H9 (cell line): ENCODE data around the gene SCFD2. TPM values are rescaled to one million over a fixed set of nuclear protein-coding genes. Genes with fewer than 3 reads are reported as not detected.

ENCODE experiments used
- DNase-seq: peaks from one replicate; pipeline ENCODE4 v3.0.0-alpha.2; 2017
- H2AFZ ChIP-seq: one replicate; pipeline ENCODE4 v1.6.1; 2013; ENCODE audit warnings: mild to moderate bottlenecking, low read length, control low read depth, moderate library complexity
- H2AK5ac ChIP-seq: 2 replicates; pipeline ENCODE4 v1.6.1; 2013; ENCODE audit warnings: low read length, control low read depth, mixed read lengths; ENCODE audit not compliant: insufficient read length
- H2BK120ac ChIP-seq: one replicate; pipeline ENCODE4 v1.6.1; 2013; ENCODE audit warnings: low read depth, mild to moderate bottlenecking, low read length, control low read depth, inconsistent platforms; ENCODE audit not compliant: poor library complexity, severe bottlenecking
- H2BK12ac ChIP-seq: 2 replicates; pipeline ENCODE4 v1.6.1; 2013; ENCODE audit warnings: low read length, control low read depth, mixed read lengths, low read depth; ENCODE audit not compliant: insufficient read length
- H2BK15ac ChIP-seq: 2 replicates; pipeline ENCODE4 v1.6.1; 2013; ENCODE audit warnings: low read depth, low read length, control low read depth
- H2BK20ac ChIP-seq: one replicate; pipeline ENCODE4 v1.6.1; 2013; ENCODE audit warnings: low read depth, mild to moderate bottlenecking, low read length, control low read depth, inconsistent platforms; ENCODE audit not compliant: poor library complexity, severe bottlenecking
- H2BK5ac ChIP-seq: 2 replicates; pipeline ENCODE4 v1.6.1; 2013; ENCODE audit warnings: low read length, control low read depth, mixed read lengths; ENCODE audit not compliant: insufficient read length
- H3K14ac ChIP-seq: 2 replicates; pipeline ENCODE4 v1.6.1; 2013; ENCODE audit warnings: low read length, control low read depth; ENCODE audit not compliant: insufficient read depth
- H3K18ac ChIP-seq: 2 replicates; pipeline ENCODE4 v1.6.1; 2013; ENCODE audit warnings: low read depth, mild to moderate bottlenecking, mixed read lengths, low read length, control low read depth; ENCODE audit not compliant: insufficient read length
- H3K23ac ChIP-seq: 2 replicates; pipeline ENCODE4 v1.6.1; 2013; ENCODE audit warnings: low read length, control low read depth, mixed read lengths, low read depth; ENCODE audit not compliant: insufficient read length
- H3K23me2 ChIP-seq: 2 replicates; pipeline ENCODE4 v1.6.1; 2013; ENCODE audit warnings: low read depth, mild to moderate bottlenecking, mixed read lengths, low read length, control low read depth; ENCODE audit not compliant: insufficient read length, poor library complexity, severe bottlenecking
- H3K27ac ChIP-seq: 2 replicates; pipeline ENCODE4 v1.5.1; 2013; ENCODE audit warnings: low read length, control low read depth, mixed read lengths, low read depth; ENCODE audit not compliant: insufficient read length
- H3K27me3 ChIP-seq: 2 replicates; pipeline ENCODE4 v1.6.1; 2013; ENCODE audit warnings: low read length, control low read depth, inconsistent platforms; ENCODE audit not compliant: insufficient read depth
- H3K4ac ChIP-seq: 2 replicates; pipeline ENCODE4 v1.6.1; 2013; ENCODE audit warnings: low read depth, mild to moderate bottlenecking, control low read depth, inconsistent platforms, low read length, moderate library complexity
- H3K4me1 ChIP-seq: 2 replicates; pipeline ENCODE4 v1.6.1; 2013; ENCODE audit warnings: low read length, control low read depth, inconsistent platforms; ENCODE audit not compliant: insufficient read depth
- H3K4me2 ChIP-seq: 2 replicates; pipeline ENCODE4 v1.6.1; 2013; ENCODE audit warnings: low read length, control low read depth, mixed read lengths; ENCODE audit not compliant: insufficient read length, insufficient read depth
- H3K56ac ChIP-seq: 2 replicates; pipeline ENCODE4 v1.6.1; 2013; ENCODE audit warnings: low read depth, mild to moderate bottlenecking, mixed read lengths, low read length, control low read depth; ENCODE audit not compliant: insufficient read length
- H3K79me1 ChIP-seq: 2 replicates; pipeline ENCODE4 v1.6.1; 2013; ENCODE audit warnings: low read depth, mild to moderate bottlenecking, moderate library complexity, low read length, control low read depth, inconsistent platforms; ENCODE audit not compliant: insufficient read depth, poor library complexity, severe bottlenecking
- H3K79me2 ChIP-seq: 2 replicates; pipeline ENCODE4 v1.6.1; 2013; ENCODE audit warnings: low read length, control low read depth, inconsistent platforms; ENCODE audit not compliant: insufficient read depth
- H3K9ac ChIP-seq: 2 replicates; pipeline ENCODE4 v1.6.1; 2013; ENCODE audit warnings: low read length, control low read depth, mixed read lengths; ENCODE audit not compliant: insufficient read length; ENCODE audit errors: extremely low read depth
- H3K9me3 ChIP-seq: one replicate; pipeline ENCODE4 v1.6.1; 2013; ENCODE audit warnings: low read depth, low read length, inconsistent platforms; ENCODE audit not compliant: control insufficient read depth
- H3T11ph ChIP-seq: one replicate; pipeline ENCODE4 v1.6.1; 2013; ENCODE audit warnings: mild to moderate bottlenecking, low read length, control low read depth, inconsistent platforms
- H4K20me1 ChIP-seq: one replicate; pipeline ENCODE4 v1.6.1; 2013; ENCODE audit not compliant: control insufficient read depth, insufficient read length, insufficient read depth
- H4K5ac ChIP-seq: 2 replicates; pipeline ENCODE4 v1.6.1; 2013; ENCODE audit warnings: low read depth, mild to moderate bottlenecking, mixed read lengths, low read length, control low read depth; ENCODE audit not compliant: insufficient read length
- H4K8ac ChIP-seq: replicated peaks from 2 replicates; pipeline ENCODE4 v1.6.1; 2013; ENCODE audit warnings: low read length, control low read depth, mixed read lengths, low read depth; ENCODE audit not compliant: insufficient read length
- H4K91ac ChIP-seq: 2 replicates; pipeline ENCODE4 v1.6.1; 2013; ENCODE audit warnings: low read depth, mild to moderate bottlenecking, moderate library complexity, mixed read lengths, low read length, control low read depth; ENCODE audit not compliant: insufficient read length
- H3K27ac Mint-ChIP-seq, 3 experiments: 2 replicates in 2 of 3; 3 replicates in 1 of 3; pipeline ENCODE4 v1.8.0; 2020 to 2021; ENCODE audit warnings: mixed read lengths in 3 of 3, mild to moderate bottlenecking in 1 of 3, moderate library complexity in 1 of 3
- H3K27me3 Mint-ChIP-seq: 2 replicates; pipeline ENCODE4 v1.8.0; 2021; ENCODE audit warnings: low read depth, mild to moderate bottlenecking, moderate library complexity, mixed read lengths
- H3K36me3 Mint-ChIP-seq, 3 experiments: 2 replicates in 2 of 3; 3 replicates in 1 of 3; pipeline ENCODE4 v1.8.0; 2020 to 2021; ENCODE audit warnings: low read depth in 3 of 3, mixed read lengths in 3 of 3; ENCODE audit not compliant: insufficient read depth in 1 of 3
- H3K4me1 Mint-ChIP-seq, 2 experiments: 2 replicates each; pipeline ENCODE4 v1.8.0; 2020; ENCODE audit warnings: mixed read lengths in 2 of 2
- H3K4me3 Mint-ChIP-seq, 2 experiments: 2 replicates in 1 of 2; 3 replicates in 1 of 2; pipeline ENCODE4 v1.8.0; 2020 to 2021; ENCODE audit warnings: mild to moderate bottlenecking in 2 of 2, mixed read lengths in 2 of 2, moderate library complexity in 1 of 2
- H3K9me3 Mint-ChIP-seq, 2 experiments: 2 replicates in 1 of 2; 3 replicates in 1 of 2; pipeline ENCODE4 v1.8.0; 2020; ENCODE audit warnings: mild to moderate bottlenecking in 2 of 2, mixed read lengths in 2 of 2, moderate library complexity in 1 of 2
- WGBS: extraction: QIAGEN DNeasy Blood & Tissue Kit; methylation state at CpG from one replicate; pipeline ENCODE4 v1.1.7; 2013; ENCODE audit warnings: missing lambda C conversion rate, low lambda C conversion rate, mixed read lengths; ENCODE audit not compliant: insufficient read length; ENCODE audit errors: extremely low coverage; 5-methylcytosine and 5-hydroxymethylcytosine counted together
- total RNA-seq: library from RNA; stranded (reverse); gene quantifications from 2 replicates; pipeline ENCODE4 v1.2.1, GENCODE V29; 2021
- TF ChIP-seq, protein P1 (sequence below): fragments of 200-600 bp; sonication (generic); conservative IDR thresholded peaks from 3 replicates; pipeline ENCODE4 v1.8.0; 2021; ENCODE audit warnings: antibody characterized with exemption, mild to moderate bottlenecking

Gene SCFD2
- total RNA-seq, 1 experiment from 2014 or later, result 10.1 TPM

DNA sequence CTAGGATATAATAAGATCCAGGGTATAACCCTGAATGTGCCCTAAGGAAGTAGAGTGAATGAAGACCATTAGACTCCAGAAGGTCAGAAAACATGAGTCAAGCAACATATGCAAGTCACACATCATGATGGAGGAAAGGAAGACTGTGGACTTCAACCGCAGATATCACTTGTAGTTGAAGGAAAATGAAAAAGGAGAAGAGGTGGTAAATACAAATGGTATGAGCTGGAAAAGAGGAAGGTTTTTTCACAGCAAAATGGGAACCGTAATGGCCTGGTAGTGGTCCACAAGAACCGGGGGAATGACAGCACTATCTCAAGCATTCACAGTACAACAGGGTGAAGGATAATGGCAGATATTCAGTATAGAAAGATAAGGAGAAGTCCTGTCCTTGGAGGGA is 5.2 kb upstream of the SCFD2 start:
- no peak overlapping the region for H3K4me3 Mint-ChIP-seq
- no peak overlapping the region for H3K9ac ChIP-seq
- H3K9me3 ChIP-seq, result no peaks in the 10 kb centered on the region
- H3K4me1 ChIP-seq, result no peaks in the 10 kb centered on the region
- no peak overlapping the region for H3K4ac ChIP-seq
- H2BK5ac ChIP-seq, result no peak overlapping the region
- H3K79me1 ChIP-seq, result no peaks in the 10 kb centered on the region
- no peak overlapping the region for H2AFZ ChIP-seq
- H3K23me2 ChIP-seq, result no peaks in the 10 kb centered on the region
- no peak overlapping the region for H3T11ph ChIP-seq
- H4K20me1 ChIP-seq, result no peaks in the 10 kb centered on the region
- H2BK20ac ChIP-seq, result no peak overlapping the region
- no peak overlapping the region for H2AK5ac ChIP-seq
- H3K36me3 Mint-ChIP-seq, result no peaks in the 10 kb centered on the region; a peak in 1 of 7 replicates
- H3K27ac Mint-ChIP-seq, result no peak overlapping the region
- no peak overlapping the region for H3K56ac ChIP-seq
- H3K27me3 Mint-ChIP-seq, result peaks cover 87% of the 10 kb centered on the region
- no peak for DNase-seq
- no peak overlapping the region for H3K18ac ChIP-seq
- WGBS, result no CpG with 5 or more reads among the region's 3 CpGs
- TF ChIP-seq, protein P1, sequence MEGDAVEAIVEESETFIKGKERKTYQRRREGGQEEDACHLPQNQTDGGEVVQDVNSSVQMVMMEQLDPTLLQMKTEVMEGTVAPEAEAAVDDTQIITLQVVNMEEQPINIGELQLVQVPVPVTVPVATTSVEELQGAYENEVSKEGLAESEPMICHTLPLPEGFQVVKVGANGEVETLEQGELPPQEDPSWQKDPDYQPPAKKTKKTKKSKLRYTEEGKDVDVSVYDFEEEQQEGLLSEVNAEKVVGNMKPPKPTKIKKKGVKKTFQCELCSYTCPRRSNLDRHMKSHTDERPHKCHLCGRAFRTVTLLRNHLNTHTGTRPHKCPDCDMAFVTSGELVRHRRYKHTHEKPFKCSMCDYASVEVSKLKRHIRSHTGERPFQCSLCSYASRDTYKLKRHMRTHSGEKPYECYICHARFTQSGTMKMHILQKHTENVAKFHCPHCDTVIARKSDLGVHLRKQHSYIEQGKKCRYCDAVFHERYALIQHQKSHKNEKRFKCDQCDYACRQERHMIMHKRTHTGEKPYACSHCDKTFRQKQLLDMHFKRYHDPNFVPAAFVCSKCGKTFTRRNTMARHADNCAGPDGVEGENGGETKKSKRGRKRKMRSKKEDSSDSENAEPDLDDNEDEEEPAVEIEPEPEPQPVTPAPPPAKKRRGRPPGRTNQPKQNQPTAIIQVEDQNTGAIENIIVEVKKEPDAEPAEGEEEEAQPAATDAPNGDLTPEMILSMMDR, result no peak
- H2BK12ac ChIP-seq, result no peak overlapping the region
- H3K4me1 Mint-ChIP-seq, result peaks cover 6% of the 10 kb centered on the region in 2 experiments
- no peak overlapping the region for H3K27ac ChIP-seq
- no peak overlapping the region for H3K14ac ChIP-seq
- H3K4me2 ChIP-seq, result no peak overlapping the region
- H4K91ac ChIP-seq, result no peak overlapping the region
- H3K27me3 ChIP-seq, result no peaks in the 10 kb centered on the region; the same call in 1 of the 2 replicates
- no peaks in the 10 kb centered on the region for H3K79me2 ChIP-seq
- no peak overlapping the region for H4K5ac ChIP-seq
- H3K23ac ChIP-seq, result no peak overlapping the region
- H3K9me3 Mint-ChIP-seq, result peaks cover 4 to 6% of the 10 kb centered on the region in 2 experiments; a peak in 2 of 5 replicates
- no peak overlapping the region for H4K8ac ChIP-seq
- H2BK120ac ChIP-seq, result no peak overlapping the region
- no peak overlapping the region for H2BK15ac ChIP-seq
